HG02943 (cell line): ENCODE results near the gene CELA1.
"Not testable (repeated sequence)": the region's sequence is repeated elsewhere in the genome, so short reads cannot be mapped to it uniquely, and the experiment has no call there.

Experiments used
- ATAC-seq: cut with Tn5 transposase; IDR thresholded peaks from one replicate; pipeline ENCODE4 v1.9.1; 2021; ENCODE audit warnings: mild to moderate bottlenecking, low read depth, moderate library complexity; ENCODE audit not compliant: unreplicated experiment

Gene CELA1

GRCh38 chr12:51349026-51349425 is 2.5 kb upstream of the CELA1 start:
- ATAC-seq, result no peak

GRCh38 chr12:51348116-51348515 is 1.6 kb upstream of the CELA1 start:
- ATAC-seq, result no peak

GRCh38 chr12:51345681-51346080 is 798 bp downstream of the CELA1 start:
- no peak for ATAC-seq

DNA sequence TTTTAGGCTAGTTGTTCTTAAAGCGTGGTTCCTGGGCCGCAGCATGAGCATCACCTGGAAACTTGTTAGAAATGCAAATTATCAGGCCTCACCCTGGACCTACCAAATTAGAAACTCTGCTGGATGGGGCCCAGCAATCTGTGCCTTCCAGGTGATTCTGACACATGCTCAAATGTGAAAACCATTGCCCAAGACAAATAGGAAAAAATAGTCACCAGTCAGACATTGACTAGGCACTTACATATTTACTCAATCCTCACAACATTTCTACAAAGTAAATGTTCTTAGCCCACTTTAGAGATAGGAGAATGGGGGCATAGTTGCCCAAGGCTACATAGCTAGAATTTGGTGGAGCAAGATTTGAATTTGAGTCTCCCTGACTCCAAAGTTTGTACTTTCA is 3.3 kb downstream of the CELA1 start:
- ATAC-seq, result no peak

DNA sequence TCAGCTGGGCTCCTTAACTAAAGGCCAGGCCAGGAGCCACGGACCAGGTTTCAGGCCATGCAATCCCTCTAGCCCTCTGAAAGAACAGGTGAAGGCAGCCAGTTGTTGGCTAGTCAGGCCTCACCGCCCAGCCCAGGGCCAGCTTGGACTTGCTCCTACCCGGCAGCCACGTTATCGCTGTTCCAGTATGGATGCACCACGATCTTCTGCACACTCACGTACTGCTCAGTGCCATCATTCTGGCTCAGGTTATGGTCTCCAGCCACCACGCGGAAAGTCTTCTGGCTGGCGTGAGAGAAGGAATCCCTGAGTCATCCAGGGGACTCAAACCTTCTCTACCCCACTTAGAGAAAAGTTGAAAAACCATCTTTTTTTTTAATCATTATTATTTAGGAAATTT is 4.1 kb downstream of the CELA1 start:
- no peak for ATAC-seq

DNA sequence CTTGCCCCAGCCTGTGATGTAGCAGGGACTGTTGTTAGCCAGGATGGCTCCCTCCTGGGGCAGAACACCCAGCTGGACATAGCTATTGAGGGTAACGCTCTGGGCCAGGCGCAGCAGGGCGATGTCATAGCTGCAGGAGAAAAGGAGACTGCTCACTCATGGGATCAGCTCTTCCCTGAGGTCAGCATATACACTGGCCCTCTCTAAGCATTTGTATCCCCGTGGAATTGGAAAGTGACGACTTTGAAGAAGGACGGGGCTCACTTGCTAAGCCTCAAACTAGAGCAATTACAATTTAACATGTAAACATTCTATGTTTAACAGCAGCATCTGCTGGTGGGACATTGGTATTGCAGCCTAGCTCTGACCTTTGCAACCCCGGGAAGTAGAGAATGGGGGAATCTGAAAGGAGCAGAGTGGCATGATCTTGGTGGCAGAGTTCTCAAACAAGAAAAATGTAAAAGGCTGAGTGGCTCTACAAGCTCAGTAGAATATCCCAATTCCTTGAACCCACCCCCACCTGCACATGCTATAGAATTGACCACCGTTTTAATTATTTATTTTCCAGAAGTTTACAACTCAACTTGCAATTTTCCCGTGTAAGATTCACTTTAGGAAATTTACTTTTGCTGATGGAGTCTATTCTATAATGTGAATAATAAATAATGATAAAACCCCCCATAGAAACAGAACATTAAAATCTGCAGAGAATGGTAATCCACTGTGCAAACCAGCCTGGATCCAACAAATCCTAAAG is 5.0 kb downstream of the CELA1 start:
- no peak for ATAC-seq

DNA sequence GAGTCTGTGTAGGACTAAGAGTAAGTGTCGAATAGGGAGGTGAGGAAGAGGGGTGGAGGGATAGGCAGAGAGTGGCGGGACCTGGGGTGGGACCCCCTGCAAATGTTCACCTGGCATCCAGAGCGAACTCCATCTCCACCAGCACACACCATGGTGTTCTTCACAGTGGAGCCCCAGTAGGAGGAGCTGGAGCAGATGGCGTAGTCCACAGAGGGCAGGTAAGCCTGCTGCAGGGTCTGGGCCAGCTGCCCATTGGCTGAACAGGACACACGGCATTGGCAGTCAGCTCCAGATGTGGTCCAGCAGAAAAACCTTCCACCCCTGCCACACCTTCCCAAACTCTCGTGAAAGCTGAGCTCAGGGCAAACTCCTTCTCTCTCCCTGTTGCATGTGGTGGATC is 6.7 kb downstream of the CELA1 start:
- no peak for ATAC-seq

- ATAC-seq, result not testable (repeated sequence)
Observed at GRCh38 chr12:51337336-51337735, 9.1 kb downstream of the CELA1 start.

GRCh38 chr12:51335931-51336330 is 10.5 kb downstream of the CELA1 start:
- no peak for ATAC-seq

- ATAC-seq, result no peak
Observed at GRCh38 chr12:51334764-51335163, 11.7 kb downstream of the CELA1 start.

DNA sequence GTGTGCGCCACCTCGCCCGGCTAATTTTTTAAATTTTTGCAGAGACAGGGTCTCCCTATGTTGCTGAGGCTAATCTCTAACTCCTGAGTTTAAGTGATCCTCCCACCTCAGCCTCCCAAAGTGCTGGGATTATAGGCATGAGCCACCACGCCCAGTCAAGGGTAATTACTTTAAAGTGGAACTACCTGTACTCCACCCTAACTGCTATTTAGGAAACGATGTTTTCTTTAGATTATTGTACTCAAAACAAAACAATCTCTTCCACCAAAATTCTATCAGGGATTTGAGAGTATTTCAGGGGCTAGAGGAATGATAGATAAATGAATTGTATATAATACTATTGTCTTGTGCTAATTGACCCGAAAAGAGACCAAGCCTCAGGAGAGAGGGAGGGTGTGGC is 12.9 kb downstream of the CELA1 start:
- ATAC-seq, result no peak

- ATAC-seq, result no peak
Observed at GRCh38 chr12:51330186-51330585, 16.3 kb downstream of the CELA1 start.

GRCh38 chr12:51329742-51330141 is 16.7 kb downstream of the CELA1 start:
- ATAC-seq, result no peak

- ATAC-seq, result no peak
Observed at GRCh38 chr12:51328587-51328986, 17.9 kb downstream of the CELA1 start.

GRCh38 chr12:51326698-51327439 is 19.6 kb downstream of the CELA1 start:
- ATAC-seq, result no peak

DNA sequence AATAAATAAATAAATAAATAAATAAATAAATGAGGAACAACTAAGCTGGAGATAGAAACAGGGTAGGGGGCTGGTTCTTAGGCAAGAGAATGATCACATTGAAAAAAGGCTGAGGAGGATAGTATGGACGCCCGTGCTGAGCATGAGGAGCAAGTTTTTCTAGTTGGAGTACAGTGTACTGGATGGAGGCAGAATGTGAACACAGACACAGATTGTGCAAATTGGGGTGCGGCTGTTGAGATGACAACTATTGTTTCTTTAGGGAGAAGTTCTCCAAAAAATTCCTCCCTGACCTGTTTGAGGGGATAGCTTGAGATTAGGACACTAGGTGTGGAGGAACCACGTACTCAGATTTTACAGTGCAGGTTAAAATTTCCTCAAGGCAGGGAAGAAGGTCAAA is 21.5 kb downstream of the CELA1 start:
- no peak for ATAC-seq

DNA sequence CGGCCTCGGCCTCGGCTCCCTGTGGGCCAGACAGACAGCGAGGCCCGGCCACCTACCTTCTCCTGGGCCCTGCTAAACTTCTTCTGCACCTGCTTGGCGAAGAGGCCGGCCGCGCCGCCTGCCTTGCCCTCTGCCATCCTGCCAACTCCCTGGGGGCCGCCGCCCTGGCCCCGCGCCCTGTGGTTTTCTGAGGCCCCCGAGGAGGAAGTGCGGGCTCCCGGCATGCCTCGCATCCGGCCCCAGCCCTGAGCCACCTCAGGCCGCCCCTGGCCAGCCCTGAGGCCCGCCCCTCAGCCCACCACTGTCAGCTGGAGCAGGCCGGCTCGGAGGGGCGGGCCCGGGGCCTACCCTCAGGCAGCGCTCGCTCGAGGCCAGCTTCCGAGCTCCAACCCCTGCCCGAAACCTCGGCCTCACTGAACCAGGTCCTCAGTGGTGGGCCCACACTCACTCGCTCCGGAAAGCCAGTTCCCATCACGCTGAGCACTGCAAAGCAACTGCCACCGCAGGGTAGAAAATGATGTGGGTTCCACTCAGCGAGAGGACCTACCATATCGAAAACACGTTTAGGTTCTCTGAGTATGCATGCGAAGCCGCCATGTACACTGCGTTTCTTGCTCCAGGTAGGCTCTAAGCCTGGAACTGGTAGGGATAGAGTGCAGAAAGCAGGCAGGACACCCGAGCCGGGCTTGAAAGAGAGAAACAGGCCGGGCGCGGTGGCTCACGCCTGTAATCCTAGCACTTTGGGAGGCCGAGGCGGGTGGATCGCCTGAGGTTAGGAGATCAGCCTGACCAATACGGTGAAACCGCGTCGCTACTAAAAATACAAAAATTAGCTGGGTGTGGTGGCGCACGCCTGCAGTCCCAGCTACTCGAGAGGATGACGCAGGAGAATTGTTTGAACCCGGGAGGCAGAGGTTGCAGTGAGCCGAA is 22.2 kb downstream of the CELA1 start, which contains the start of gene BIN2:
BIN2 (minus strand) TSS at position 209 of the 930 bp plus-strand sequence; CDS start at position 137, 72 bp downstream.
- no peak for ATAC-seq

DNA sequence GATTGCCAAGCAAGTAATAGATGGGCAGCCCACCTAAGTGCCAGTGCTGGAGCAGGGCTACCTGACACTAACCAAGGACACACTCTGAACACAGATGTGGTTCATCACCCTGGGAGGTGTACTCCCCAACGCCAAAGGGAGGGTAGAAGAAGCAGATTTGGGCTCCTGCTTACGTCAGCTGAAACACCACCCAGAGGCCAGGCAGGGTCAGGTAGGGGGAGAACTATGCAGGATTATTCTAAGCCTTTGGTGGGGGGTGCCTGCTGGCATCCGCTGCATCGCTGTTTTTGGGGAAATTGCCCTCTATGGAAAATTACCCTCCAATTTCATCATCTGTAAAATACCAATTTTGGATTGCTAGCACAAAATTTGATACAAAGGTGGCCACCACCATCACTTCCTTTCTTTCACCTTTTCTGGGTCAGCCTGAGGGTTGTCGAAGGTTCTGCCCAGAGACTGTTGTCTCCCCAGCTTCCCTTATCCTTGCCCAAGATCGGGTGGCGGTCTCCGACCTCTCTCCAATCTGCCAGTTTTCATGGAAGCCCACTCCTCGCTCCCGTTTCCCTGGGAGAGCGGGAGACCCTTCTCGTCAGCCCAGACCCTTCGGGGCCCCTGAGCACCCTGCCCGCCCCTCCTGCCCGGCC is 23.0 kb downstream of the CELA1 start:
- no peak for ATAC-seq

DNA sequence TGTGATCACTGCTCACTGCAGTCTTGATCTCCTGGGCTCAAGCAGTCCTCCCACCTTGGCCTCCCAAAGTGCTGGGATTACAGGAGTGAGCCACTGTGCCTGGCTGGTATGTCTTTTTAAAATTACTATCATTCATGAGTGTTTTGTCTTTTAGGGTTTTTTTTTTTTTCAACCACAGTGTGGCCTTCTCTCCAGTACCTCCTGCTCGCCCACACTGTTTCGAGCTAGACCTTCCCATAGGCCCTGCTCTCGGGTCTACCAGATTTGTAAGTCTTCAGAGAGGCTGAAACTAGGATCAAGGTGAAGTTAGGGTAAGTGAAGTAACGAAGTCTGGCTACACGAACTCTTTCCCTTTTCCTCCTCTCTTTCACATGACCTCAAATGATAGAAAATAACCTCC is 24.0 kb downstream of the CELA1 start:
- ATAC-seq, result no peak

DNA sequence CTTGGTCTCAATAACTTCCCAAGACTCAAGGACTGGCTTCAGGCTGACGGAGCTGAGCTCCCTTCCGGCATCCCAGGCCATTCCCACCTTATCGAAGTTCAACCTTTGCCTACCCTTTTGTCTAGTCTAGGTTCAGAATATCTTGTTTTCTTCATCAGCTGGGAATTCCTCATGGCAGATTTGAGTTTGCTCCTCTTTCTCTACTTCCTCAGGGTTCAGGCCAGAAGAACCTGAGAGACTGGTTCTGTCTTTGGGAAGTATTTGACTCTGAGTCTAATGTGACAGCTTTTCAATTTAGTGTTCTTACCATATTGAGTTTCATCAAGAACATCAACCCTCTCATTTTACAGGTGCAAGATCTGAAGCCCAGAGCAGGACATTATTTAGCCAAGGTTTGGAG is 24.6 kb downstream of the CELA1 start:
- no peak for ATAC-seq
